Subcutaneous adipose tissue (tissue), 4 donors: ENCODE measurements around the gene EDN2. TPM values are rescaled to one million over a fixed set of nuclear protein-coding genes. Genes with fewer than 3 reads are reported as not detected.

Experiments
- CTCF ChIP-seq: fragments of 450-650 bp; IDR thresholded peaks from one replicate; pipeline ENCODE4 v1.5.1; 2016; ENCODE audit warnings: low read depth, mild to moderate bottlenecking, control low read depth, antibody characterized with exemption, moderate library complexity
- total RNA-seq, 4 donors: library from RNA; depleted of rRNA; stranded (reverse); fragments of >200 nt; gene quantifications; one replicate each; pipeline ENCODE4 v1.1.0, GENCODE V29; 2016

The EDN2 gene
- total RNA-seq, 4 donors from 2014 or later = 1.1 TPM; not detected in 3

DNA sequence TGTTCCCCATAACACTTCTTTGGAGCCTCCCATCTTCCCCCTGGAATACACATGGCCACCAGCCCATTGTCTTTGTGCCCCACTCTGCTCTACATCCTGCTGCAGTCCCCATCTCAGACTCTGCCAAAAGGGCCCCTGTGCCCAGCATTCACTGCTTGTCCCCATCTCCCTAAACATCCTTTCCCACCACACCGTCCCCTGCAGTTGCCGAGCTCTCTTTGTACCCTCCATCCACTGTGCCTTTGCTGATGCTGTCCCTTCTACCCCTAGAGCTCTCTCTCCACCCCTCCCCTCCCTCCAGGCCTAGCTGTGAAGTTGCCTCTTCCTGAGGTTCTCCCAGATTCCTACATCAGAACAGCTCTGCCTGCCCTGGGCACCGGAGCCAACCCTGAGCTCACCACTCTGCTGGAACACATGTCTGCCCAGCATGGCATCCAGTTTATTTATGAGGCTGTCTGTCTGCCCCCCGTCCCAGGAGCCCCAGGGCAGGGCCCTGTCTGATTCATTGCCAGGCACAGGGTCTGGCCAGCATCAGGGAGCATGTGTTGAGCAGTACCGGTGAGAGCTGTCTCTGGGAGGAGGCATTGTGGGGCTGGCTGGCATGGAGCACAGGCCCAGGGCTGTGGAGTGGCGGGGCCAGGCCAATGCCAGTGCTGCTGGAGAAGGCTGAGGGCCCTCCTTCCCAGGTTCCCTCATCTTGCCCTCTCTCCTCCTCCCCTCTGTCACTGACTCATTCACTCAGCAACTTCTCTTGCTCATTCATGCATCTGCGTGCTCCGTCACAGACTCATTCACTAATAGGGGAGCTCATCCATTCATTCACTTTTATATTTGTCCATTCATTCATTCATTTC, 28.8 kb downstream of the EDN2 start:
- TF ChIP-seq CTCF = no peak

DNA sequence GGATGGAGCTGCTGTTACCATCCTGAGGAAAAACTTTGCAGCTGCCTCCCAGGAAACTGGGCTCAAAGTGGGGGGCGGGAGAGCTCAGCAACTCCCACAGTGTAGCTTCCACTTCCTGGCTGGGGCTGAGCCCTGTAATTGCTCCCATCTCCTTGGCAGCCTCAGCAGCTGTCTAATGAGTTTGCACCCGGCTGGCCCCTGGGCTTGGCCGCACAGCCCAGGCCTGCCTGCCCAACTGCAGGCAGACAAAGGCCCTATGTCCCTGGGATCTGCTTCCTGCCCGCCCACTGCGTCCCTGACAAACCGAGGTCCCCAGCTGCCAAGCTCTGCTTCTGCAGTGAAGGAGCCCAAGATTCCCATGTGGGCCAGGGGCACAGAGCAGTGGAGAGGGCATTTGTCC, 30.1 kb downstream of the EDN2 start:
- TF ChIP-seq CTCF = no peak

- TF ChIP-seq CTCF = no peak
Measured at GRCh38 chr1:41452704-41453290, 31.7 kb downstream of the EDN2 start.

DNA sequence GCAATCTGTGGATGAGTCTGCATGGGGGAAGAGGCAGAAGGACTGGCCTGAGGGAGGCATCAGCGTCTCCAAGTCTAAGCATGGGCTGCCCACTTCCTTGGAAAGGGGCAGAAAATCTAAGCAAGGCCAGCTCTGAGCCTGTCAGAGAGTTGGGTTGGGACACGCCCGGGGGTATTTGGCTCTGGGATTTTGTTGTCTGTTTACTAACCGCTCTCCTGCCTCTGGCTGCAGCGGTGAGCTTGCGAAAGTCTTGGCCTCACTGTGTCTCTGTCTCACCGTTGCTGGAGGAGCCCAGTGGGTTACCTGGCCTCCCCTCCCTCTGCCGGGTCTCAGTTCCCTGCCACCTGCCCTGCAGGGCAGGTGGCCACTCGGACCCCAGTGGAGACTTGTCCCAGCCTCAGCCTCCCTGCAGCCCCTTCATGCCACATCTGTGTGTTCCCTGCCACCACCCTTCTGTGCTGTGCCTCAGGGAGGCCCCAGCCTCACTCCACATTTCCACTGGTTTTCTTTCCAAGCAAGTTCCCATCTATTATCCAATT, 33.7 kb downstream of the EDN2 start:
- no peak for TF ChIP-seq CTCF

DNA sequence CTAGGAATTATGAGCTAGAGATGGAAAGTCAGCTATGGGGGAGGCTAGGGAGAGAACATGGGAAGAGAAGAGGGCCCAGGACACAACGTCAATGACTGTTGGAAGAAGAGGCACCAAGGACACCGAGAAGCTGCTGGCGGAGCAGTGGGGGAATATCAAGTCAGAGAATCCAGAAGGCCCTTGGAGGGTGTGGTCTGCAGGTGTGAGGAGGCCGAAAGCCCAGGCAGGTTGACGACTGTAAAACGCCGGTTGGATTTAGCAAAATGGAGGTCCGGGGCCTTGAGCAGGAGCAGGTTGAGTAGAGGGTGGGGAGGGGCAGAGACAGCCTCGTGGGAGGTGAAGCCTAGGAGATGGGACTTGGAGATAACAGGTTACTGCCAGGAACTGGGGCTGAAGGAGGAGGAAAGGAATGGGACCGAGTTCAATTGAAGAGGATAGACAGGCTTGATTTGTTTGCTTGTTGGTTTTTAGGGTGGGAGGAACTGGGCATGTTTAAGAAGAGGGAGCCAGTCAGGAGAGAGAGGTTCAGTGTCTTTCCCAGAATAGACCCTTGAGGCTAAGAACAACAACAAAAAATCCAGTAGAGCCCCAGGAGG, 35.1 kb downstream of the EDN2 start:
- no peak for TF ChIP-seq CTCF

DNA sequence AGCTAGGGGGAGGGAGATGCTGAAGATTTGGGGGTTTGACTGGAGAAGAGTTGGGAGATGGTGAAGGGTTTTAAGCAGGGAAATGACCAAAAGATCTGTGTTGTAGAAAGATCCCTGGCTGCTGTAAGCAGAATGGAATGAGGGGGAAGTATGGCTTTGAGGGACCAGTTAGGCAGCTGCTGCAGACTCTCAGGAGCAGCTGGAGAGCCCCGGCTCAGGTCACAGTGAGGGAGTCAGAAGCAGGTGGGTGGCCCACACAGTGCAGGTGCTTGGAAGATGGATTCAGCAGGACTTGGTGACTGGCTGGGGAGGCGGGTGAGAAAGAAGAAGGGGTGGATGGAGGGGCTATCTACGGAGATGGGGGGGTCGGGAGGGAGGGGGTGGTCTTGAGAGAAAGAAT, 35.7 kb downstream of the EDN2 start:
- no peak for TF ChIP-seq CTCF

DNA sequence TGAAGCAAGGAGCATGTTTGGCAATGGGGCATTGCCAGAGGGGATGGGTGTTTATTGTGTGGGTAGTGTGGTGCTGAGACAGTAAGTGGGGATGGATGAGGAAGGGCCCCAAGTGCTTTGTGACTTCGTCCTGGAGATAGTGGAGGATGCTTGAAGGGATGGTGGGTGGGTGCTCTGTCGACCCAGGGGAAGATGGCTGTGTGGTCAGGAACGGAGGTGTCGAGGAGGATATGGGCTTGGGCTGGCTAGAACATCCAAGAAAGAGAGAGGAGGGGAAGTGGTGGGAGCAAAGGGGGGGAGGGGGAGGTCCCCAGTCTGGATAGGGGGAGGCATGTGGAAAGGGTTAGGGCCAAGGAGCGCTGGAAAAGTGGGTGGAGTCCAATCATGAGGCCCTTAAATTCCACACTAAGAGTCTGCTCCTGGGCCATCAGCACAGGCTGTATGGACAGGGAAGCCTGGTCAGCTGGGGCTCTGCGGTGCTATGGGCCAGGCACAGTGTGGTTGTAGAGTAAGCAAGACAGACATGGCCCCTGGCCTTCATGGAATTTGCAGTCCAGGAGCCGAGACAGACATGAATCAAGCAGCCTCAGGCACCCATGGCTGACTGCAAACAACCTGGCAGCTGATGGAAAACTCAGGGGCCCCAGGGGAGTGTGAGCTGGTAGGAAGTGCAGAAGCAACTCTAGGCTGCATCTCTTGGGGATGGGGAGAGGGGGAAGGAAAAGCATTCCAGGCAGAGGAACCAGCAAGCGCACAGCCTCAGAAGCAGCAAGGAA, 36.3 kb downstream of the EDN2 start:
- no peak for TF ChIP-seq CTCF
